NCI-H748 (cell line): ENCODE results near the gene ARRB1.
"Not testable (repeated sequence)": the region's sequence is repeated elsewhere in the genome, so short reads cannot be mapped to it uniquely, and the experiment has no call there.

Experiments used
- DNase-seq: peaks from one replicate; lab custom pipeline; 2025; ENCODE audit not compliant: unreplicated experiment; lab: John Stamatoyannopoulos, UW

The ARRB1 gene

GRCh38 chr11:75277991-75278790 is 73.3 kb downstream of the ARRB1 start:
- no peak for DNase-seq

GRCh38 chr11:75277211-75277805 is 74.2 kb downstream of the ARRB1 start:
- no peak for DNase-seq

GRCh38 chr11:75276686-75277085 is 74.8 kb downstream of the ARRB1 start:
- peak; percentile 98 for DNase-seq

GRCh38 chr11:75276186-75276585 is 75.3 kb downstream of the ARRB1 start:
- DNase-seq, result peak; percentile 67

GRCh38 chr11:75275581-75275980 is 75.9 kb downstream of the ARRB1 start:
- DNase-seq, result peak; percentile 13

- not testable (repeated sequence) for DNase-seq
Measured at GRCh38 chr11:75274716-75275115, 76.7 kb downstream of the ARRB1 start.

- DNase-seq, result no peak
Measured at GRCh38 chr11:75273411-75274391, 77.8 kb downstream of the ARRB1 start.

GRCh38 chr11:75272821-75273301 is 78.6 kb downstream of the ARRB1 start:
- no peak for DNase-seq

GRCh38 chr11:75272391-75272790 is 79.1 kb downstream of the ARRB1 start:
- DNase-seq, result no peak

GRCh38 chr11:75271730-75272129 is 79.7 kb downstream of the ARRB1 start:
- DNase-seq, result no peak

GRCh38 chr11:75270896-75271418 is 80.5 kb downstream of the ARRB1 start:
- peak; percentile 44 for DNase-seq

- DNase-seq, result no peak
Measured at GRCh38 chr11:75269896-75270295, 81.6 kb downstream of the ARRB1 start.

GRCh38 chr11:75269367-75269660 is 82.1 kb downstream of the ARRB1 start:
- DNase-seq, result no peak

GRCh38 chr11:75268626-75269366 is 82.7 kb downstream of the ARRB1 start:
- DNase-seq, result no peak

- no peak for DNase-seq
Measured at GRCh38 chr11:75267171-75267970, 84.1 kb downstream of the ARRB1 start.

GRCh38 chr11:75265851-75266531 is 85.5 kb downstream of the ARRB1 start:
- DNase-seq, result no peak

- no peak for DNase-seq
Measured at GRCh38 chr11:75264971-75265370, 86.5 kb downstream of the ARRB1 start.

GRCh38 chr11:75264356-75264755 is 87.1 kb downstream of the ARRB1 start:
- no peak for DNase-seq

GRCh38 chr11:75263944-75264349 is 87.5 kb downstream of the ARRB1 start:
- no peak for DNase-seq
